Activated CD8-positive, alpha-beta memory T cell treated with anti-CD3 and anti-CD28 coated beads for 36 hours (primary cell): ENCODE measurements around the gene CTRB2. TPM values are rescaled to one million over a fixed set of nuclear protein-coding genes. Genes with fewer than 3 reads are reported as not detected.
"Not testable (repeated sequence)": the region's sequence is repeated elsewhere in the genome, so short reads cannot be mapped to it uniquely, and the experiment has no call there.

Source experiments
- CTCF ChIA-PET: fragments of 350-600 bp; sonication (Branson Sonifier 250); formaldehyde crosslinking; loops from one replicate; lab custom pipeline; 2021; ENCODE audit warnings: antibody characterized with exemption; lab: Charles Lee
- POLR2A ChIA-PET: fragments of 350-600 bp; sonication (Branson Sonifier 250); formaldehyde crosslinking; loops from one replicate; lab custom pipeline; 2021; ENCODE audit warnings: antibody characterized with exemption; lab: Charles Lee
- total RNA-seq, 2 experiments: library from RNA; stranded (reverse); gene quantifications; one replicate each; pipeline ENCODE4 v1.2.3, GENCODE V29; 2021

CTRB2 gene
- total RNA-seq, 2 experiments from 2014 or later, result not detected

GRCh38 chr16:75244225-75244809 is 37.4 kb upstream of the CTRB2 start:
- ChIA-PET POLR2A (no interaction called here), CTCF (no interaction called here)

- ChIA-PET CTCF (no interaction called here), POLR2A (no interaction called here)
These were observed 36.8 kb upstream of the CTRB2 start for GRCh38 chr16:75243667-75244224.

DNA sequence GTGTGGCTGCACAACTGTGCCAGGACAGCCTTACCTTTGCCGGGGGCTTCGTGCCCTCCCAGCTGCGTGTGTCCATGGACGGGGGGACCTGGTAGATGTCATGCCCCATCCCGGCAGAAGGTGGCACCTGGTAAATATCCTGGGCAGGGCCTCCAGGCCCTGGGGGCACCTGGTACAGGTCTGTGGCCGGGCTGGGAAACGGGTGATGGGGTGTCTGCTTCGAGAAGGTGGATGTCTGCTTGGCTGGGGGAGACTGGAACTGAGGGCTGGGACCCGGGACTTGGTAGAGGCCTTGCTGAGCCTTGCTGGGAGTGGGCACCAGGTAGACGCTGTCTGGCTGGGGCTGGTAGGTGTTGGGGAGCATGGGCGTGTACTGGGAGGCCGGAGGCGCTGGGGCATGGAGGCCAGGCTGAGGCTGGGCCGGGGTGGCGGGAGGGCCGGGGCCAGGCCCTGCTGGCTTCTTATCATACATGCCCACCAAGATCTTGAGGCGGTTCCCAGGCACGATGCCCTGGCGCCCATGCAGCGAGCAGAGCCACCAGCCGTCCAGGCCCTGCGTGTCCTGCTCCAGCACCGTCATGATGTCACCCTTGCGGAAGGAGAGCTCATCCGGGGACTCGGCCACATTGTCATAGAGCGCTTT is 35.6 kb upstream of the CTRB2 start:
- CTCF ChIA-PET, POLR2A ChIA-PET: not testable (repeated sequence)

- POLR2A ChIA-PET, result no interaction called here
- CTCF ChIA-PET, result no interaction called here
These were observed 35.0 kb upstream of the CTRB2 start for GRCh38 chr16:75241955-75242354.

GRCh38 chr16:75241412-75241811 is 34.5 kb upstream of the CTRB2 start:
- ChIA-PET POLR2A (no interaction called here), CTCF (no interaction called here)

- CTCF ChIA-PET, POLR2A ChIA-PET: not testable (repeated sequence)
These were observed 33.7 kb upstream of the CTRB2 start for GRCh38 chr16:75240633-75241032.

GRCh38 chr16:75239542-75240122 is 32.7 kb upstream of the CTRB2 start:
- ChIA-PET CTCF (no interaction called here), POLR2A (no interaction called here)

GRCh38 chr16:75238853-75239541 is 32.0 kb upstream of the CTRB2 start:
- POLR2A ChIA-PET, result no interaction called here
- CTCF ChIA-PET, result no interaction called here

- CTCF ChIA-PET, result interaction anchor here (2.3 kb wide), 1 partner anchor 39 kb away, joined by 6 read pairs; no protein-coding TSS in a partner anchor
- POLR2A ChIA-PET, result no interaction called here
These were observed 31.3 kb upstream of the CTRB2 start for GRCh38 chr16:75238132-75238852.

GRCh38 chr16:75237398-75238131 is 30.6 kb upstream of the CTRB2 start:
- ChIA-PET CTCF (interaction anchor here (0.5 to 2.3 kb wide), 2 partner anchors 38 to 156 kb away, joined by 4 to 6 read pairs; no protein-coding TSS in a partner anchor), POLR2A (no interaction called here)

- CTCF ChIA-PET, result interaction anchor here (0.5 to 2.3 kb wide), 3 partner anchors 9 to 156 kb away, joined by 3 to 6 read pairs (median 4); no protein-coding TSS in a partner anchor
- POLR2A ChIA-PET, result no interaction called here
These were observed 29.9 kb upstream of the CTRB2 start for GRCh38 chr16:75236736-75237397.

GRCh38 chr16:75236232-75236631 is 29.3 kb upstream of the CTRB2 start:
- CTCF ChIA-PET, result interaction anchor here (0.9 to 2.3 kb wide), 2 partner anchors 10 to 37 kb away, joined by 3 to 6 read pairs; no protein-coding TSS in a partner anchor
- POLR2A ChIA-PET, result no interaction called here

DNA sequence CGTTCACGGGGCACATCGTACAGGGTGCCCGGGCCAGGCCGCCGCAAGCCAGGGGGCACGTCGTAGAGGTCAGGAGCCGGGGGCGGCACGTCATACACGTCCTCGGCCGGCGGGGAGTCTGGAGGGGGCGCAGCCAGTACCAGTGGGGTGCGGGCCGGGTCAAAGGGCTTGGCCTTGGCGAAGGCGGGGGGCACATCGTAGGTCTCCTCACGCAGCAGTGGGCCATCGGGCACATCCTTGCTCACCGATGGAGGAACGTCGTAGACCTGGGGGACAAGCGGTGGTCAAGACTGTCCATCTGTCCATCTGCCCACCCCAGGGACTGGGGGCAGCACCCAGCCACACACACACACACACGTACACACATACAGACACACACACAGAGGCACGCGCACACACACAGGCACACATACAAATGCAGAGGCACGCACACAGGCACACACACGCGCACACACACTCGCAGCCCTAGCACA is 28.8 kb upstream of the CTRB2 start:
- ChIA-PET CTCF (interaction anchor here (1.0 to 2.3 kb wide), 2 partner anchors 36 kb away, joined by 3 to 6 read pairs; no protein-coding TSS in a partner anchor), POLR2A (no interaction called here)

DNA sequence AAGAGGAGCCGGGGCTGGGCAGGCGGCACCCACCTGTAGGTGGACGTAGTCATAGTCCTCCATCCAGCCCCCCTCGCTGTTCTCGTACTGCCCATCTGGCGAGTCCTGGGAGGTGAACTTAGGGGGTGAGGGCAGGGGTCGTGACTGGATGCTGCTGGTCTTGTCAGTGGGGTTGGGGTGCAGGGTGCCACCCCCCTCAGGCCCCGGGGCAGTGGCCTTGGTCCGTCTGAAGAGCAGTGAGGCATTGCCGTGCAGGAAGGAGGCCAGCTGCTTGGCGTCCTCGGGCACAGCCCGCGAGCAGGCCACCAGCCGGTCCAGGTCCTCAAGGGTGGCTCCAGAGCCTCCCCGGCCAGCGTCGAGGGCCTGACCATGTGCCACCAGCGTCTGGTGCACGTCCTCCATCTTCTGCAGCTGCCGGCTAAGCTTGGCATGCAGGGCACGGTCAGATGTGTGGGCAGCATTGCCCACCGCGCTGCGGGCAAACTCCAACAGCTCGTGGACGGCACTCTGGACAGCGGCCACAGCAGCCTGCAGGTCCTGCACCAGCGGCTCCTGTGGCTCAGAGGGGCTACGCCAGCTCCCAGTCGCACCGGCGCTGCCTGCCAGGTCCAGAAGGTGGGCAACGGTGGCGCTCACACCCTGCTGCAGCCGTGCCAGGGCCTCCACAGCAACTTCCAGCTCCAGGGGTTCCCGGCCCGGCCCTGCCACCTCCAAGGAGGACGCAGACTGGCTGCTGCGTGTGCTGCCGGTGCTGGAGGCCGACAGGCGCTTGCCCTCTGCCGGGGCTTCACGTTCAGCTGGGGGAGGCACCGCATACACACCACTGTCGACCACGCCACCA is 28.1 kb upstream of the CTRB2 start:
- ChIA-PET CTCF (interaction anchor here (0.6 to 3.2 kb wide), 9 partner anchors 15 to 154 kb away, joined by 3 to 22 read pairs (median 7); no protein-coding TSS in a partner anchor), POLR2A (no interaction called here)

GRCh38 chr16:75233611-75233938 is 26.6 kb upstream of the CTRB2 start:
- ChIA-PET POLR2A (no interaction called here), CTCF (interaction anchor here (0.6 to 3.2 kb wide), 28 partner anchors 9 to 1739 kb away, joined by 3 to 22 read pairs (median 4); partner anchors contain the start of gene CFDP1)

DNA sequence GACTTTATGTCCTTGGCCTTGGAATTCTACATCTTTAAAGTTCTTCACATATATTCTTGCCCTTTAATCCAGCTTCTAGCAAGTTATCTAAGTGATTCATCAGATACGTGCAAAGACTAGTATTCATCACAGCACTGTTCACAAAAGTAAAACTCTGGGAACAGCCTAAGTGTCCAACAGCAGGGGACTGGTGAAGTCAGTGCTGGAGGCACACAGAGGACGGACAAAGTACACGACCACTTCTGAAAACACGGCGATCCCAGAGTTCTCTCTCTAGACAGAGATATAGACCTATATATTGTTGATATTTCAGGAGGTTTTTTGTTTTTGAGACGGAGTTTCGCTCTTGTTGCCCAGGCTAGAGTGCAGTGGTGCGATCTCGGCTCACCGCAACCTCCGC is 24.6 kb upstream of the CTRB2 start:
- ChIA-PET POLR2A (no interaction called here), CTCF (no interaction called here)
